Gastrocnemius medialis (tissue), 4 donors: Measurements from ENCODE around the gene MYZAP. TPM values are rescaled to one million over a fixed set of nuclear protein-coding genes. Genes with fewer than 3 reads are reported as not detected.

Experiments used
- ATAC-seq, 2 donors: fragments of 150-250 bp; one replicate each; pipeline ENCODE4 v1.9.1; 2016
- DNase-seq, 2 donors: peaks; one replicate each; pipeline ENCODE4 v3.0.0-alpha.2; 2019
- H3K27ac ChIP-seq, 4 donors: fragments of 200-600 bp; sonication (generic); 1 replicate in 1 of 4; 2 replicates in 3 of 4; pipeline ENCODE4 v1.5.1; 2016 to 2018; ENCODE audit warnings: mild to moderate bottlenecking in 2 of 4, moderate library complexity in 1 of 4
- H3K27me3 ChIP-seq, 3 donors: fragments of 200-600 bp; sonication (generic) in 2 of 3; 1 replicate in 1 of 3; 2 replicates in 2 of 3; pipeline versions ENCODE4 v1.5.1 to v1.6.0; 2016 to 2019; ENCODE audit warnings: mild to moderate bottlenecking in 1 of 3, moderate library complexity in 1 of 3
- H3K36me3 ChIP-seq, 2 donors: fragments of 200-600 bp; sonication (generic) in 1 of 2; one replicate each; pipeline ENCODE4 v1.5.1; 2017 to 2018
- H3K4me1 ChIP-seq, 2 donors: fragments of 200-600 bp; sonication (generic) in 1 of 2; one replicate each; pipeline ENCODE4 v1.5.1; 2016 to 2017; ENCODE audit warnings: mild to moderate bottlenecking in 2 of 2
- H3K4me3 ChIP-seq, 4 donors: fragments of 200-600 bp; sonication (generic) in 3 of 4; 1 replicate in 1 of 4; 2 replicates in 3 of 4; pipeline ENCODE4 v1.5.1; 2016 to 2019; ENCODE audit warnings: mild to moderate bottlenecking in 2 of 4
- H3K9me3 ChIP-seq, 3 donors: fragments of 200-600 bp; sonication (generic) in 2 of 3; 1 replicate in 1 of 3; 2 replicates in 2 of 3; pipeline ENCODE4 v1.5.1; 2016 to 2019
- CTCF ChIP-seq, 5 experiments: fragments of 450-650 bp in 3 of 5; fragments of 200-600 bp in 2 of 5; sonication (generic) in 2 of 5; IDR thresholded peaks in 4 of 5; conservative IDR thresholded peaks in 1 of 5; 1 replicate in 4 of 5; 2 replicates in 1 of 5; pipeline ENCODE4 v1.5.1; 2016 to 2019; ENCODE audit warnings: antibody characterized with exemption in 5 of 5, mild to moderate bottlenecking in 3 of 5, moderate library complexity in 3 of 5
- POLR2A ChIP-seq, 2 donors: fragments of 450-650 bp; IDR thresholded peaks; one replicate each; pipeline ENCODE4 v1.6.1; 2017; ENCODE audit warnings: antibody characterized with exemption in 2 of 2, mild to moderate bottlenecking in 2 of 2, moderate library complexity in 2 of 2
- in situ Hi-C, 4 donors: fragments of 200-750 bp; cut with MboI; loops; one replicate each; pipeline versions ENCODE4 v1.15.0 to v1.8.0; 2017; ENCODE audit warnings: low sequenced_read_pairs in 4 of 4
- intact Hi-C: fragments of 100-400 bp; cut with DNase I; formaldehyde crosslinking; loops from one replicate; pipeline ENCODE4 v1.15.1; 2023; ENCODE audit warnings: low total_unique reads
- total RNA-seq, 4 donors: library from RNA; depleted of rRNA; stranded (reverse); fragments of >200 nt; gene quantifications; one replicate each; pipeline versions ENCODE4 v1.1.0 to v1.2.3, GENCODE V29; 2016

The MYZAP gene
- total RNA-seq, 4 donors from 2014 or later, result 1.3 to 9.4 (median 1.4) TPM

DNA sequence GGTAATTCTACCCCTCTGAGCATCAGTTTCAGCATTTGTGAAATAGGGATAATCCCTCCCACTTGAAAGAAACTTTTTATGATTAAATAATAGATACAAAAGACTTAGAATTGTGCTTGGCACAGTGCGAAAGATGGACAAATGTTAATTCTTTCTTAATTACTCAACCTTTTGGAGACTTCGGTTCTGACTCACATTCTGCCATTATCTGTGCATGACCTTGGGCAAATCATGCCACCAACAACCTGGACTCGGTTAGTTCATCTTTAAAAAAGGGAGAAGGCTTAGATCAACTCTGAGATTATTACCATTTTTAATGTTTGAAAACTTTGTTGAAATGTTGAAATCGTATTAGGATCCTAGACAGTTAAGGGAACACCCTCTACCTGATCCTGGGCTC is 74.2 kb downstream of the MYZAP start:
- no peaks in the 10 kb centered on the region for H3K27me3 ChIP-seq
- no peak overlapping the region for H3K27ac ChIP-seq
- H3K4me3 ChIP-seq, result no peak overlapping the region
- in situ Hi-C loops (loop anchor here in 1 of 4 donors (25.0 kb wide), 2 partner anchors 104 to 196 kb away; no protein-coding TSS in a partner anchor), intact Hi-C loops (loop anchor here (5.0 kb wide), 1 partner anchor 201 kb away; no protein-coding TSS in a partner anchor)
- DNase-seq (no peak), ATAC-seq (no peak)
- TF ChIP-seq CTCF (IDR thresholded peaks at IDR 0.05 in 4 of 5, conservative IDR thresholded peaks at IDR 0.05 in 1 of 5), result no peak
- TF ChIP-seq POLR2A (IDR thresholded peaks at IDR 0.05), result no peak
- no peaks in the 10 kb centered on the region for H3K9me3 ChIP-seq
- no peaks in the 10 kb centered on the region for H3K36me3 ChIP-seq
- H3K4me1 ChIP-seq, result no peaks in the 10 kb centered on the region

- H3K27ac ChIP-seq, result no peak overlapping the region
- no peak for DNase-seq
- peak in 1 of 2 donors; percentile 39 for ATAC-seq
- H3K4me3 ChIP-seq, result no peak overlapping the region
- no peaks in the 10 kb centered on the region for H3K4me1 ChIP-seq
- no peaks in the 10 kb centered on the region for H3K27me3 ChIP-seq
- intact Hi-C loops, result loop anchor here (5.0 kb wide), 1 partner anchor 200 kb away; no protein-coding TSS in a partner anchor
- H3K36me3 ChIP-seq, result no peaks in the 10 kb centered on the region
- no peak for TF ChIP-seq POLR2A (IDR thresholded peaks at IDR 0.05)
- TF ChIP-seq CTCF (IDR thresholded peaks at IDR 0.05 in 4 of 5, conservative IDR thresholded peaks at IDR 0.05 in 1 of 5), result peak in 3 of 5 experiments; percentile 21 to 37 (median 27)
- no peaks in the 10 kb centered on the region for H3K9me3 ChIP-seq
- in situ Hi-C loops, result loop anchor here in 1 of 4 donors (25.0 kb wide), 2 partner anchors 105 to 195 kb away; no protein-coding TSS in a partner anchor
Measured at GRCh38 chr15:57667171-57667849, 75.6 kb downstream of the MYZAP start.

- intact Hi-C loops, result loop anchor here (5.0 kb wide), 1 partner anchor 199 kb away; no protein-coding TSS in a partner anchor
- no peaks in the 10 kb centered on the region for H3K9me3 ChIP-seq
- TF ChIP-seq CTCF (IDR thresholded peaks at IDR 0.05 in 4 of 5, conservative IDR thresholded peaks at IDR 0.05 in 1 of 5), result no peak
- TF ChIP-seq POLR2A (IDR thresholded peaks at IDR 0.05), result no peak
- in situ Hi-C loops, result loop anchor here in 1 of 4 donors (25.0 kb wide), 2 partner anchors 106 to 194 kb away; no protein-coding TSS in a partner anchor
- H3K27me3 ChIP-seq, result no peaks in the 10 kb centered on the region
- no peaks in the 10 kb centered on the region for H3K36me3 ChIP-seq
- ATAC-seq (no peak), DNase-seq (no peak)
- H3K4me3 ChIP-seq, result no peak overlapping the region
- H3K27ac ChIP-seq, result no peak overlapping the region
- no peaks in the 10 kb centered on the region for H3K4me1 ChIP-seq
Measured at GRCh38 chr15:57668016-57668415, 76.3 kb downstream of the MYZAP start.

- TF ChIP-seq POLR2A (IDR thresholded peaks at IDR 0.05), result no peak
- no peak for TF ChIP-seq CTCF (IDR thresholded peaks at IDR 0.05 in 4 of 5, conservative IDR thresholded peaks at IDR 0.05 in 1 of 5)
Measured at GRCh38 chr15:57671636-57672035, 79.9 kb downstream of the MYZAP start.

More at GRCh38 chr15:57671636-57672035, 79.9 kb downstream of the MYZAP start:
- DNase-seq (no peak), ATAC-seq (no peak)
- Histone ChIP-seq H3K4me3 (no peak overlapping the region), H3K27me3 (no peaks in the 10 kb centered on the region), H3K4me1 (no peaks in the 10 kb centered on the region), H3K36me3 (no peaks in the 10 kb centered on the region), H3K9me3 (no peaks in the 10 kb centered on the region), H3K27ac (no peak overlapping the region)
- intact Hi-C loops (no loop called here), in situ Hi-C loops (loop anchor here in 1 of 4 donors (25.0 kb wide), 2 partner anchors 109 to 191 kb away; no protein-coding TSS in a partner anchor)
